ENCODE measurements around the gene KCNQ1. TPM values are rescaled to one million over a fixed set of nuclear protein-coding genes. Genes with fewer than 3 reads are reported as not detected.
A peak's percentile ranks its signal among the peaks of the same experiment; 100 is the strongest.

Gene KCNQ1
- total RNA-seq, 1 donor from 2014 or later, result 2.7 TPM

DNA sequence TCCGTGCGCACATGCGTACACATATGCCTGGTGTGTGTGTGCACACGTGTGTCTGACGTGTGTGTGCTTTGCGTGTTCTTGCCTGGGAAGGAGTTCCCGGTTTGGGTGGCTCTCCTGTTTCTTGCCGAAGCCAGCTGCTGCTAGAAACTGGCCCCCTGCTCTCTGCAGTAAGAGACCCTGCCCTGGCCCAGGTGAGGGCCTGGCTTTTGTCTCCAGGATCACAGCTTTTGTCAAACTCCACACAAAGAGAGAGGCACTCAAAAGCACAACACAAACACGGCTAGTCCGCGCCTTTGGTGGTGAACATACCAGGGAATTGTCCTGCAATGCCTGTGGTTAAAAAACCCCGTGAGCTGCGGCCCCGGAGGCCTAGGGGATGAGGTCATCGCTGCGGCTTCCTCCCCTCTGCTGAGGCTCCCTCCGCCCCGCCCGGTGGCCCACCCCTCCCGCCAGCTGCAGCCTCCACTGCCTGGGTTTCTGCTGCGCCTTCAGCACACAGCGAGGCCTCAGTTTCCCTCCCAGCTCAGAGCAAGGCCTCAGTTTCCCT is 88.9 kb downstream of the KCNQ1 start:
- Histone ChIP-seq H3K9me3 (no peaks in the 10 kb centered on the region), H3K4me1 (peaks cover 16% of the 10 kb centered on the region), H3K36me3 (no peaks in the 10 kb centered on the region), H3K4me3 (no peak overlapping the region), H3K27me3 (no peaks in the 10 kb centered on the region), H3K27ac (peak overlapping the region; percentile 65)
- intact Hi-C loops (cut with DNase I), result loop anchor here (2.0 to 10.0 kb wide), 2 partner anchors 329 to 357 kb away; no protein-coding TSS in a partner anchor
- TF ChIP-seq POLR2AphosphoS5 (IDR thresholded peaks at IDR 0.05; ENCODE audit: insufficient read depth in 1 of 2, low read depth in 1 of 2) (peak; percentile 18 to 71), CTCF (IDR thresholded peaks at IDR 0.05) (no peak)
- no peak for DNase-seq (ENCODE audit: extremely low spot score in 2 of 2)

- H3K36me3 ChIP-seq, result no peaks in the 10 kb centered on the region
- no peaks in the 10 kb centered on the region for H3K27me3 ChIP-seq
- no peak overlapping the region for H3K4me3 ChIP-seq
- H3K4me1 ChIP-seq, result peaks cover 16% of the 10 kb centered on the region
- H3K27ac ChIP-seq, result peak overlapping the region; percentile 65
- intact Hi-C loops (cut with DNase I), result loop anchor here (10.0 kb wide), 1 partner anchor 330 kb away; no protein-coding TSS in a partner anchor
- DNase-seq (ENCODE audit: extremely low spot score in 2 of 2), result no peak
- no peaks in the 10 kb centered on the region for H3K9me3 ChIP-seq
- no peak for TF ChIP-seq POLR2A (IDR thresholded peaks at IDR 0.05)
- TF ChIP-seq POLR2AphosphoS5 (IDR thresholded peaks at IDR 0.05; ENCODE audit: insufficient read depth in 1 of 2, low read depth in 1 of 2), result no peak
- TF ChIP-seq CTCF (IDR thresholded peaks at IDR 0.05), result no peak
Observed at GRCh38 chr11:2534134-2534956, 89.5 kb downstream of the KCNQ1 start.

GRCh38 chr11:2534957-2535672 is 90.3 kb downstream of the KCNQ1 start:
- H3K9me3 ChIP-seq, result no peaks in the 10 kb centered on the region
- H3K4me3 ChIP-seq, result no peak overlapping the region
- no peak for TF ChIP-seq POLR2AphosphoS5 (IDR thresholded peaks at IDR 0.05; ENCODE audit: insufficient read depth in 1 of 2, low read depth in 1 of 2)
- no peak for TF ChIP-seq CTCF (IDR thresholded peaks at IDR 0.05)
- no peaks in the 10 kb centered on the region for H3K36me3 ChIP-seq
- intact Hi-C loops (cut with DNase I), result loop anchor here (10.0 kb wide), 1 partner anchor 330 kb away; no protein-coding TSS in a partner anchor
- H3K4me1 ChIP-seq, result peaks cover 16% of the 10 kb centered on the region
- H3K27ac ChIP-seq, result no peak overlapping the region
- H3K27me3 ChIP-seq, result no peaks in the 10 kb centered on the region
- no peak for DNase-seq (ENCODE audit: extremely low spot score in 2 of 2)

DNA sequence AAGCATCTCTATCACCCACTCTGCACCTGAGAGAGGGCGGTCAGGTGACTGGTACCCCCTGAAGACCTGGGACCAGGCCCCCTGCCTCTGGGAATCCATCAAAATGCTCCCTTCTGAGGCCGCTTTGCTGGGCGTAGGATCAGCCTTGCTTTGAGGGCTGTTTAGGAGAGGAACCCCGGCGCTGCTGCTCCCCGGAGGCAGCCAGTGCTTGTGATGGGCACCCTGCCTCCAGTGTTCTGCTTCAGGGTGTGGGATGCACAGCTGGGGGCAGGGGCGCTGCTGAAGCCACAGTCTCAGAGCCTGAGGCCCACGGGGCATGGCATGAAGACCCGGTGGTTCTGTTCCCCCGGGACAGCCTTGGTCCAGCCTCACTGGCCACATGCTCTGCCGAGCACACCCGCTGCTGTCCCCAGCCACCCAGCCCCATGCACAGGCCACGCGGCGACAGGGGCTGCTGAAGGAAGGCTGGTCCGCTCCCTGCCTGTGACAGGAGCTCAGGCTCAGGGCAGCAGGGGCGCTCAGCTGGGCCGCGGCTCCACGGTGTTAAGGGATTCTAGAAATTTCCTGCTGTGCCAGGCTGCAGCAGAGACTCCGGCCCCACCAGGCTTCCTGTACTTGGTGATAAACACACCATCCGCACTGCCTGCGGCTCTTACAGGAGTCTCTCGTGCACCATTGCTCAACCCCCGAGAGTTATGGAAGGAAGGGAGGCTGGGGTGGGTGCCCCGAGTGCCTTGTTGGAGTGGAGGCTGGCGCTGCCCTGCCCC is 91.0 kb downstream of the KCNQ1 start:
- Histone ChIP-seq H3K27me3 (no peaks in the 10 kb centered on the region), H3K4me3 (no peak overlapping the region), H3K9me3 (no peaks in the 10 kb centered on the region), H3K36me3 (no peaks in the 10 kb centered on the region), H3K27ac (no peak overlapping the region), H3K4me1 (peaks cover 16% of the 10 kb centered on the region)
- no peak for DNase-seq (ENCODE audit: extremely low spot score in 2 of 2)
- intact Hi-C loops (cut with DNase I), result loop anchor here (10.0 kb wide), 1 partner anchor 331 kb away; no protein-coding TSS in a partner anchor
- no peak for TF ChIP-seq POLR2AphosphoS5 (IDR thresholded peaks at IDR 0.05; ENCODE audit: insufficient read depth in 1 of 2, low read depth in 1 of 2)
- no peak for TF ChIP-seq CTCF (IDR thresholded peaks at IDR 0.05)
- TF ChIP-seq POLR2A (IDR thresholded peaks at IDR 0.05), result no peak
